HG03097 (cell line): Measurements from ENCODE around the gene CCDC68.
A peak's percentile ranks its signal among the peaks of the same experiment; 100 is the strongest.
"Not testable (repeated sequence)": the region's sequence is repeated elsewhere in the genome, so short reads cannot be mapped to it uniquely, and the experiment has no call there.

Experiments used
- ATAC-seq: cut with Tn5 transposase; IDR thresholded peaks from one replicate; pipeline ENCODE4 v1.9.1; 2021; ENCODE audit not compliant: unreplicated experiment, low FRiP score

CCDC68 gene, protein sequence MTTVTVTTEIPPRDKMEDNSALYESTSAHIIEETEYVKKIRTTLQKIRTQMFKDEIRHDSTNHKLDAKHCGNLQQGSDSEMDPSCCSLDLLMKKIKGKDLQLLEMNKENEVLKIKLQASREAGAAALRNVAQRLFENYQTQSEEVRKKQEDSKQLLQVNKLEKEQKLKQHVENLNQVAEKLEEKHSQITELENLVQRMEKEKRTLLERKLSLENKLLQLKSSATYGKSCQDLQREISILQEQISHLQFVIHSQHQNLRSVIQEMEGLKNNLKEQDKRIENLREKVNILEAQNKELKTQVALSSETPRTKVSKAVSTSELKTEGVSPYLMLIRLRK

DNA sequence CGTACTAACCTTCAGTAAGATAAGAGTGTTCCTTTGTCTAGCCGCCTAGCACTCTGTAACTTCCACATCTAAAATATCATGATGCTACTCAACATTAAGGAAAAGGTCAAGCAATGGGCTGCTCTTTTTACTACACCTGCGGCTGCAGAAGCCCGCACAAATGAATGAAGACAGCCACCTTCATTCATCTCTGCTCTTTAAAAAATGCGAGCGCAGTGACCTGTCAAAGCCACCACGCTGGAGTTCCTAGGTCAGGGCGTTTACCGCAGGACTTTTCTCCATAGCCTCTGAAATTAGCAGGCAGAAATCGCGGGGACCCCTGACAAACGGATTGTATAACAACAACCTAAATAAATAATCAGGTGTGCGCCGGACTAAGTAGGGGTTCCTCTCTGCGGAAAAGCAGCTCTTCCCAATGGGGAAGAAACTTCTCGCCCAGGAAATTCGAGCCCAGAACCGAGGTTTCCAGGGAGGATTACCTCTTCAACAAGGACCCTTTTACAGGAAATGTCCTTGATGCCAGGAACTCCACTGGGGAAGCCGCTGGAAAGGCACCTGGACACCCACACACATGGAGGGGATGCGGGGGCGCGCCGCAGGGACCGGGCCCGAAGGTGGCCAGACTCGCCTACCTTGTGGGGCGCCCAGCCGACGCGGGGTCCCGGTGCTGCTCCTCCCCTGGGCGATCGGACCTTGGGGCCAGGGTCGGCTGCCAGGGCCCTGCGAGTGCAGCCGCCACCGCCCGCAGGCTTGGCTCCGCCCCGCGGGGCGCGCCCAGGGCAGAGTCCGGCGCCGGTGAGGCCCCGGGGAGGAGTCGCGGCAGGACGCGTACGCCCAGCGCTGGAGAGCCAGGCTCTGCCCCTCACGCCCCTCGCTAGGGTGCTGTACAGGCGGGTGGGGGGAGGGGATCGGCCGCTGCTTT is at the start of gene CCDC68:
TSS of gene CCDC68 (minus strand) at position 758 of the 922 bp plus-strand sequence. CDS start 16,670 bp downstream, outside the sequence.
- no peak for ATAC-seq

DNA sequence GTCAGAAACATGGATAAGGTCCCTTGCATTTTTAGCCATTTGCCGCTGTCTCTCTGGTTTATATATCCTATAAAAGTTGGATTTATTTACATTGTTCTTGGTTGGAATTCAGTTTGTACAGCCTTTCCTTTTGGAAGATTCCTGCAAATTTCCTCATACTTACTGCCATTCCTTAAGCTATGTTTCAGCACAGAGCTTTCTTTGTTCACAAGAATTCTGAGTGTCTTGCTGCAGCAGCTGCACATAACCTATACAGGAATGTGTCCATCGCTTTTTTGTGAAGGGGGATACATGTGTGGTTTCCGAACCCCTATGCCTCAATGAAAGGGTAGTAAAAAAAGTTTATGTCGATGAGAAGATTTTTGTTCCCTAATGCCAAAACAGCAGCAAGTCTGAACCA is 48.3 kb upstream of the CCDC68 start:
- no peak for ATAC-seq

DNA sequence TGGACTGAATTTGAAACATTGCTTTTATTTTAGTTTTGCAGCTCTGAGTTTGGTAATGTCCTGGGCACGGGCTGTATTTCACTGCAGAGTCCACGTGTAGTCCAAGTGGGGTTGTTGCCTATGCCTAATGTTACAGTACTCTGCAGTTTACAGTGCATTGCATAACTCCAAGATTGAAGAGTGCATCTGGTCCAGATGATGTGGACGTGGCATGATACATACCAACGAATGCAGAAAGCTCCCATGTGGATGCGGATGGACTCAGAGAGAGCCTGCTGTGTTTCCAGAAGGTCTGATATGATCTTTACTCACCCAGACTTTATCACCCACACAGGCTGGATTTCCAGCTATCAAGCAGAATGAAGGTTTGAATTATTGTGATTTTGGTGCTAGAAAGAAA is 44.4 kb upstream of the CCDC68 start:
- ATAC-seq = no peak

DNA sequence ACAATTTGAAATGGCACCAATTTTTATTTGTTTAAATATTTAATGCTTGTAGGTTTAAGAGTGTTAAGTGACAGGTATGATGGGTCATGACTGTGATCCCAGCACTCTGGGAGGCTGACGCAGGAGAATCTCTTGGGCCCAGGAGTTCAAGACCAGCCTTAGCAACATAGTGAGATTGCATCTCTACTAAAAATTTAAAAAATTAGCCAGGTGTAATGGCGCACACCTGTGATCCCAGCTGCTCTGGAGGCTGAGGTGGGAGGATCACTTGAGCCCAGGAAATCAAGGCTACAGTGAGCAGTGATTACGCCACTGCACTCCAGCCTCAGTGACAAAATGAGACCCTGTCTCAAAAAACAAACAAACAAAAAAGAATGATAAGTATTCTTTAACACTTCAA is 43.0 kb upstream of the CCDC68 start:
- no peak for ATAC-seq

DNA sequence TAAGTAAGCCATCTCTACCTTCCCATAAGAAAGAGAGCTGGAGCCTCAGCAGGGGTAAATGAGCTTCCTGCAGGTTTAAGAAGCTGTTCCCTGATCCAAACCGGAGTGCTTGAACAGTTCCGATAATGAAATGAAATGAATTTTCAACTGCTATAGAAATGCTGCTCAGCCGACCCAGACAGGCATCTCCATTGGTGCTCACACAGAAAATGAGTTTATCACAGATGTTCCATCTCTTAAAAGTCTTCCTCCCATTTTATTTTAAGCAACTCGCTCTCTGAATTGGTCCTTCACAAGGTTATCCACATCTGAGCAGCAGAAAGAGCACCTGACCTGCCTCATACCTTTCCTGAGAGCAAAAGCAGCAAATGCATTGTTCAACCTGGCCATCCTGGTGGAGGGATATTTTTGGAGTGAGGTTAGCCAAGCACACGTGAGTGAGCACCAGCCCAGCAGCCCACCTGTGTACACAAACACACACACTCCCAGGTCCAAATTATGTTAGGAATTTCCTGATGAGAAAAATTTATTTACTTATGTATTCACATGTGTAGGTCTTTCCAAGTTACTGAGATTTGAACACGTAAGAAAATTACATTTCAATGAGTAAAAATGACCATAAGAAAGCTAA is 42.2 kb upstream of the CCDC68 start:
- ATAC-seq = no peak

DNA sequence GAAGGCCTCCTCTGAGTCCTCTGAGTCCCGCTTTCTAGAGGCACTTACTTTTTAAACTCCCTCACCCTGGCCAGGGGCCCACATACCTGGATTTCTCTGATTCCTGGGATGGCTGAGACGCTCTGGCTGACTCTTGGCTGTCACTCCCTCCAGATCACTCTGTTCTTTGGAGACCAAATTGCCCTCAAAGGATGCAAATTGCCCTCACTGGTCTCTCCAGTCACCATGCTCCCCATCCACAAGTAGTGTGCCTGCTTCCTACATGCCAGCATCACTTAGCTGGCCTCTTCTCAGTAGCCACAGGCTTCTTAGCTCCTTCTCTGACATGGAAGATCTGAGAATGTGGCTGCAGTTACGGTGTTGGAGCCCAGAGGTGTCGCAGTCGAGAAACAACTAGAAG is 41.3 kb upstream of the CCDC68 start:
- no peak for ATAC-seq

DNA sequence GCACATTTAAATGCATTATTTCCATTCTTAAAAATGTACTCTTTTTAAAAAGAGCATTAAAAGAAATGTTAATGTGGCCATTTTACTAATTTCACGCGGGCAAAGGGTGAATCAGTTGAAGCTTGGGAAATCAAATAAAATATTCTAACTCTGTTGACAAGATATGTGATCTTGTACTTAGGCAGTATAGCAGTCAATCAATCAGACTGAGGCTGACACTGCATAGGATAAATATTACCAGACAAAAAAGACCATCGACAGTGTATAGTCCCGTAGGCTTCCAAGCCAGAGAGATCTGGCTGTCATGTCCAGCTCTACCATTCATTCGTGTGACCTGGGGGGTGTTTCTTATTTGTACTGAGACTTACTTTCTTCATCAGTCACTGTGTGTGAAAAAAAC is 39.8 kb upstream of the CCDC68 start:
- ATAC-seq = no peak

DNA sequence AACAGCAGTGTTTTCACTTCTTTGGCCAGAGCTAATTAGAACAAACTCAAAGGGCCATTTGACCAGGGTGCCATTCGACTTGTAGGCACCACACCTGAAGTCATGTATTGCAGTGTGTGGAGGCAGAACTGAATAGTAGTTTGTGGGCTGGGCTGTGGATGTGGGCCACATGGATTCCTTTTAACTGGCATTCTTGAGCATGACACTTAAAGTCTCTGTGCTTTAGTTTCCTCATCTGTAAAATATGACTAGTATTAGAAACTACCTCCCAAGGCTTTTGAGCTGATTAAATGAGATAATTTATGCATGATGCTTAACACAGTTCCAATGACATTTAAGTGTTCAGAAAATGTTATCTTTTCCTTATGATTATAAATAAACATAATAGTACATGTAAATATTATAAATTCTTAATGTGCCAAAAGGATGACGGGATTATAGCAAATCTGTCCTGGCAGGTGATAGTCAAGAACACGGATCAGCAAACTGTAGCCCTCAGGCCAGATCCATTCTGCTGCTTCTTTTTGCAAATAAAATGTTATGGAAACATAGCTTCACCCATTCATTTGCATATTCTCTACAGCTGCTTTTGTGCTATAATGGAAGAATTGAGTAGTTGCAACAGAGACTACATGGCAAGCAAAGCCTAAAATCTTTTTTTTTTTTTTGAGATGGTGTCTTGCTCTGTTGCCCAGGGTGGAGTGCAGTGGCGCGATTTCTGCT is 36.3 kb upstream of the CCDC68 start:
- ATAC-seq = no peak

DNA sequence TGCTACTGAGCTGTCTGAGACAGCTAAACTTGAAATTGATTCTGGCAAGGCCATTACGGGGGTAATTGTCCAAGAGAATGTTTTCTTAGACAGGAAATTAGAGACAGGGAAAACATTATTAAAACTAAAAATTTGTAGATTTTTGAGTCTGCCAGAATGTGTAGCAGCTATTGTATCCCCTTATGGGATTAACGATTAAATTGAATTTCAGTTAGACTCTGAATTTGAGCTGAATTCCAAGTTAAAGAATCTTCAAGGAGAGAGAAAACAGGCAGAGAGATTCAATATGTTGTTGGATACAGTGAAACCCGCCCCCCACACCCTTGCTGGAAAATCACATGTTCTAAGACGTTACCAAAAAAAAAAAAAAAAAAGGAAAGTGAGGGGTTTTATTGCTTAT is 32.7 kb upstream of the CCDC68 start:
- no peak for ATAC-seq

DNA sequence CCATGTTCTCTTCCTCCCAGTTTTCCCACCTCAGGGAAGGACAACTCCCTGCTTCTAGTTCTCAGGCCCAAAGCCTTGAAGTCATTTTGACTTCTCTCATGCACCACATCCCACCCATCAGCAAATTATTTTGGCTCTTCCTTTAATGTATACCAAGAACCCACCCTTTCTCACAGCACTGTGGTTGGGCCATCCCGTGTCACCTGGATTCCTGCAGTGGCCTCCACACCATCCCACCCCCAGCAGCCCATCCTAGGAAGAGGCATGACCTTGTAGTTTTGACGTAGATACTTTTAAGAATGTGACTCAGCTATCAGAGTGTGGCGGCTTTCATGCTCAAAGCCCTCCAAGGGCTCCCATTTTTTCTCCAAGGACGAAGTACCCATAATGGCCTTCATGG is 25.6 kb upstream of the CCDC68 start:
- no peak for ATAC-seq

DNA sequence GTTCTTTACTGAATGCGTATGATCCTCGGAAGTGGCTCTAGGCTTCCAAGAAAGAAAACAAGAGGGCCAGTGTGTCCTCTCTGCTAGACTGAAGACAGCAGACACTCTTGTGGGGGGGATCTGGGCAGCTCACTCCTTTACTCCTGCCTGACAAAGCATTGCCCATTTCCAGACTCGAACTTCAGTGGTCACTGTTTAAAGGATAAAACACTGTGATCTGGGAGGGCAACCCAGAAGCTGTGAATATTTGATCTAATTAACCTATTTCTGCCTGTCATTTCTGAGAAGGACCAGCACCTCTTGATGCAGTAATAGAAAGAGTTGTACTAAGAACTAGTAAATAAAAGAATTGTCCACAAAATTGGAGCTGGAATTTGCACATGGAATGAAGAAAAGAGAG is 24.5 kb upstream of the CCDC68 start:
- no peak for ATAC-seq

DNA sequence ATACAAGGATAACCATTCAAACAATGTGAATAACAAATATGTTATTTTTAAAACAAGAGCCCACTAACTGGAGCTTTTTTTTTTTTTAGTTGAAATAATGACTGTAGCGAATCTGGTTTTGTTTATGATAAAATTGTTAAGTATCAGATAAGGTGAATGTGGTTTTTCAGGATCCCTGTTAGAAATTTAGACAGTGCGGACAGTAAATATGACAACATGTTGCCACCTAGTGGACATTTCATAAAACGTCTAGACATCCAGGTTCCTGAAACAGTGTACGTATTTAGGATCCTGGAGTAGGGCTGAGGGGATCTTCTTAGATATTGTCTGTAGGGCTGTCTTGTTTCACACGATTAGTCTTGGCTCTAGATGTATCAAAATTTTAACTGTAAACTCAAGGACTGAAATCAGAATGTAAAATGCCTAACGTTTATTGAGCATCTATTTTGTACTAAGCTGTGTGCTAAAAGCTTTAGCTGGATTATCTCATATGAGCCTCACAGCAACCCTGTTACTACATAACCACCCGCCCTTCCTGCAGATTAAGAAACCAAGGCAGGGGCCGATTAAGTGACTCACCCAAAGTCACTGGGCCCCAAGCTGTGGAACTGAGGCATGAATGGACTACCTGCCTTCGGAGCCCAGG is 23.9 kb upstream of the CCDC68 start:
- ATAC-seq = peak; percentile 68

DNA sequence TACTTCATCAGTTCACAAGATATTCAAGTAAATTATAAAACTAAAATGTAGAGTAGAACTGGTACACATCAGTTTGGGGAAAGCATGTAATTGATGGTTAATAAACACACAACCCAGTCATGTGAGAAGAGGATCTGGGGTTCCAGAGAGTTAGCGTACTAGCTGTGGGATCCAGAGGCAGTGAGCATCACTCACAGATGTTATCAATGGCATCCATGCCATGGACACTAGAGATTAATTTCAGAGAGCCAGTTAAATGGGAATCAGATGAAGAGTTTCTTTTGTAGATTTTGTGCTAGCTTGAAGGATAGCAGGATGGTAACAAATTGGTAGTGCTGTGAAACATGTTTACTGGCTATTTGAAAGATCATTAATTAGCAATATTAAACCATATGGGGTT is 21.8 kb upstream of the CCDC68 start:
- no peak for ATAC-seq

DNA sequence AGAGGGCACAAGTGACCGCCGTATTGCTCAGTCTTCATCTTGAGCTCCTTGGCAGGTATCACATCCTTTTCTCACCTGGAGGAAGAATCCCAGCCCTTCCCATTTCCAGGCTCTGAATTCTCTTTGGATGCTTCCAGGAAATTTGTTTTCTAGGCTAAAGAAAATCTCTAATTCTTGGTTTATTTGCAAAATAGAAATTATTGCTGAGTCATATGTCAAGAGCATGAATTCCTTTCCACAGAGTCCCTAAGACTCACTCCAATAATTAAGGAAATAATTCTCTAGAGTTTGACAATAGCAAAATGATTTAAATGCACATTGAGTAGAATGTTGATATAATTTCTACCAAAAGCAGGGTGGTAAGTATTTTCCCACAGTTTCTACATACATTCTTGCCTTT is 16.3 kb upstream of the CCDC68 start:
- ATAC-seq = no peak

DNA sequence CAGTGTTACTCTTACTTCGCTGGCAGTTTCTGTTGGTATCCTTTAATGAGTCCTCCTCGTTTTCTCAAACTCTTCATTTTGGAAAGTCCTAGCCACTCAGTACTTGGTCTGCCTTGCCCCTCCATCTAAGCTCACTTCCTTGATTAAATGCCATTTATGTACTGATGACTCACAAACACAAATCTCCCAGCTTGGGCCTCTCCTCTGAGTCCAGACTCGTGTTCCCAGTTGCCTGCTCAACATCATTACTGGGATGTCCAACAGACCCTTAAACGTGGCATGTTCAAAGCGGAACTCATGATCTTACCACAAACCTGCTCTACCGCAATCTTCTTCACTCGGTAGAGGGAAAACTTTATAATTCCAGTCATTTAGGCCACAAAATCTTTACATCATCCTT is 13.8 kb upstream of the CCDC68 start:
- ATAC-seq = no peak

DNA sequence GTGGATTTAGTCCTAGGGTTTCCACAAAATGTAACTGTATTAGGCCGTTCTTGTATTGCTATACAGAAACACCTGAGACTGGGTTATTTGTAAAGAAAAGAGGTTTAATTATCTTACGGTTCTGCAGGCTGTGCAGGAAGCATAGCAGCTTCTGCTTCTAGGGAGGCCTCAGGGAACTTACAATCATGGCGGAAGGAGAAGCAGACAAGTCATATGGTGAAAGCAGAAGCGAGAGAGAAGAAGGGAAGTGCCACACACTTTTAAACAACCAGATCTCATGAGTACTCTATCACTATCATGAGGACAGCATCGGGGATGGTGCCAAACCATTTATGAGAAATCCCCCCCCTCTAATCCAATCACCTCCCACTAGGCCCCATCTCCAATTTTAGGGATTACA is 9.5 kb upstream of the CCDC68 start:
- no peak for ATAC-seq

DNA sequence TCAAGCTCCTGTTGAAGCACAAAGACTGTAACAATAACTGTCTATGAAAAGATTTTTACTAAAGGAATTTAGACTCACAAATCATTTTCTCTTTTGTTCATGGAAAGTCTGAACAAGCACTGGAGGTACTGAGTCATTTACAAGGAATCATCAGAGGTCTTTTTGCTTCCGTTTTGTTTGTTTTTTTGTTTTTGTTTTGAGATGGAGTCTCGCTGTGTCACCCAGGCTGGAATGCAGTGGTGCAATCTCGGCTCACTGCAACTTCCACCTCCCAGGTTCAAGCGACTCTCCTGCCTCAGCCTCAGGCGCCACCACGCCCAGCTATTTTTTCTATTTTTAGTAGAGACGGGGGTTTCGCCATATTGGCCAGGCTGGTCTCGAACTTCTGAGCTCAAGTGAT is 9.0 kb upstream of the CCDC68 start:
- ATAC-seq = not testable (repeated sequence)

DNA sequence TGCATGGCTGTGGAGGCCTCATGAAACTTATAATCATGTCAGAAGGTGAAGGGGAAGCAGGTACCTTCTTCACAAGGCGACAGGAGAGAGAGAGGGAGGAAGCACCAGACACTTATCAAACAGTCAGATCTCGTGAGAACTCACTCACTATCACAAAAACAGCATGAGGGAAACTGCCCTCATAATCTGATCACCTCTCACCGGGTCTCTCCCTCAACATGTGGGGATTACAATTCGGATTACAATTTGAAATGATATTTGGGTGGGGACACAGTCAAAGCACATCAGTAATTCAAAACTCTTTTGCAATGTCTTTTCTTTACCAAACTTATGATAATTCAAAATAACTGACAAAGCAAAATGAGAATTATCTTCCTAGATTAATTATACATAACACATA is 8.5 kb upstream of the CCDC68 start:
- ATAC-seq = no peak

DNA sequence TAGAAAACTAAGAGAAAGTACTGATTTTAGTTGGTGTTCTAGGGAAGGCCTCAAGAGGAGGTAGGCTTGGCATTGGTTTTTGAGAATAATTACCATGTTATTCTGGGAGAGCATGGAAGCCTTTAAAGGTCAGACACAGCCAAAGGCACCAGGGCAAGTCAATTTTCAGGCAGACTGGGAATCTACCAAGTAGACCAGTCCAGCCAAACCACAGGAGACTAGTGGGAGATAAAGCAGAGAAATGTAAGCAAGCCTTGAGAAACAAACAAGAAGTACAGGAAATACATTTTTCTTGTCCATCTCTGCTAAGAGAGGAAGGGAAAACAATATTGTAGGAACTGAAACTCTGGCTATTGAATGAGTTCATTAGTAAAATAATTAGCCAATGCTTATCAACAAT is 5.5 kb upstream of the CCDC68 start:
- ATAC-seq = no peak

DNA sequence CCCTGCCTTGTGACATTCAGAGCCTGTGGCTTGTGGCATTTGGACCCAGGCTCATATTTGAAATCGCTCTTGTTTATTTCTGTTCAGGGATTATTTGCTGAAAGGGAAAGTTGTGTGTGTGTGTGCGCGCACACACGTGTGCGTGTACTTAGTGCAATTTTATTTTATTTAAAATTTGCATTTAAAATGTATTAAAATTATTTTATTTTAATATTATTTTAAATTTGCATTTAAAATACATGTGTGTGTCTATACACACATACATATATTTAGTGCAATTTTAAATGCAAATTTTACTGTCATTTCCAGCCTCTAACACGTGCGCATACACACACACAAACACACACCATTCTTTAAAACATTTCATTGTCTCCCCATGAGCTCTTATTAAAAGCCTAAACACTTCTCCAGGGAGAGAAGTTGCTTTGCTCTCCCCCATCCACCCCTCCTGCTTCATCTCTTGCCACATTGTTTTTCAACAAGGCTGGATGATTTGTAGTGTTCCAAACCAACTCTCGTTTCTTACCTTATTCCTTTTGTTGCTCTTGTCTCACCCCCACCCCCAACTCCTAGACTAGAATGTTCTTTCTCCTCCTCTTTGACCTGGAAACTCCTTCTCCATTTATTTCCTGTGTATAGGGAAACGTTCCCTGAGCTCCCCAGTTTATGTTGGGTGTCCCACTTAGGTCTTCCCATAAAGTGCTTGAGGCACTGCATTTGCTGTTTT is 3.8 kb upstream of the CCDC68 start:
- ATAC-seq = no peak
